ENCODE results near the gene GIPC2.

GRCh38 chr1:78058670-78059069 lies 12.9 kb downstream of the GIPC2 start:
- TF ChIP-seq CTCF (IDR thresholded peaks at IDR 0.05) (no peak), EP300 (IDR thresholded peaks at IDR 0.05) (no peak), POLR2A (IDR thresholded peaks at IDR 0.05) (no peak)
